ENCODE data around the gene C3orf70.

The C3orf70 gene

GRCh38 chr3:185131602-185132256 lies 21.1 kb downstream of the C3orf70 start:
- Histone ChIP-seq H3K4me2 (ENCODE audit: low read length) (no peak overlapping the region), H3K4me3 (ENCODE audit: low read length) (no peak overlapping the region), H3K27me3 (ENCODE audit: low read depth, low read length) (0 out of 2 replicates have a peak, but pooled peaks cover 2% of the 10 kb centered on the region), H3K79me2 (ENCODE audit: low read length) (no peaks in the 10 kb centered on the region), H3K9ac (ENCODE audit: low read length) (no peak overlapping the region), H3K27ac (ENCODE audit: low read length) (no peak overlapping the region), H4K20me1 (ENCODE audit: insufficient read depth, low read length) (no peaks in the 10 kb centered on the region), H3K36me3 (replicated peaks; ENCODE audit: low read depth, low read length) (no peaks in the 10 kb centered on the region), H3K9me3 (ENCODE audit: insufficient read depth, low read length) (no peaks in the 10 kb centered on the region), H3K4me1 (ENCODE audit: low read length) (no peaks in the 10 kb centered on the region), H2AFZ (ENCODE audit: low read depth, low read length) (no peak overlapping the region)
- TF ChIP-seq CTCF (IDR thresholded peaks at IDR 0.05; ENCODE audit: low read depth, low read length) (no peak), EZH2phosphoT487 (IDR thresholded peaks at IDR 0.05; ENCODE audit: low read depth) (no peak)

- Histone ChIP-seq H3K79me2 (ENCODE audit: low read length) (no peaks in the 10 kb centered on the region), H3K27ac (ENCODE audit: low read length) (no peak overlapping the region), H3K4me1 (ENCODE audit: low read length) (no peaks in the 10 kb centered on the region), H3K36me3 (replicated peaks; ENCODE audit: low read depth, low read length) (no peaks in the 10 kb centered on the region), H3K27me3 (ENCODE audit: low read depth, low read length) (0 out of 2 replicates have a peak, but pooled peaks cover 2% of the 10 kb centered on the region), H3K9me3 (ENCODE audit: insufficient read depth, low read length) (no peaks in the 10 kb centered on the region), H3K9ac (ENCODE audit: low read length) (no peak overlapping the region), H3K4me2 (ENCODE audit: low read length) (no peak overlapping the region), H2AFZ (ENCODE audit: low read depth, low read length) (no peak overlapping the region), H4K20me1 (ENCODE audit: insufficient read depth, low read length) (no peaks in the 10 kb centered on the region), H3K4me3 (ENCODE audit: low read length) (no peak overlapping the region)
- TF ChIP-seq EZH2phosphoT487 (IDR thresholded peaks at IDR 0.05; ENCODE audit: low read depth), result no peak
- no peak for TF ChIP-seq CTCF (IDR thresholded peaks at IDR 0.05; ENCODE audit: low read depth, low read length)
Measured at GRCh38 chr3:185129083-185129482, 23.8 kb downstream of the C3orf70 start.

- no peaks in the 10 kb centered on the region for H4K20me1 ChIP-seq (ENCODE audit: insufficient read depth, low read length)
- TF ChIP-seq EZH2phosphoT487 (IDR thresholded peaks at IDR 0.05; ENCODE audit: low read depth), result no peak
- TF ChIP-seq CTCF (IDR thresholded peaks at IDR 0.05; ENCODE audit: low read depth, low read length), result no peak
Measured at GRCh38 chr3:185126201-185126600, 26.7 kb downstream of the C3orf70 start.

GRCh38 chr3:185120126-185120525 lies 32.7 kb downstream of the C3orf70 start:
- Histone ChIP-seq H3K4me3 (ENCODE audit: low read length) (no peak overlapping the region), H4K20me1 (ENCODE audit: insufficient read depth, low read length) (no peaks in the 10 kb centered on the region), H3K27me3 (ENCODE audit: low read depth, low read length) (peaks cover 10% of the 10 kb centered on the region; the same call in 1 of the 2 replicates), H3K27ac (ENCODE audit: low read length) (no peak overlapping the region), H2AFZ (ENCODE audit: low read depth, low read length) (no peak overlapping the region), H3K9me3 (ENCODE audit: insufficient read depth, low read length) (no peaks in the 10 kb centered on the region), H3K36me3 (replicated peaks; ENCODE audit: low read depth, low read length) (no peaks in the 10 kb centered on the region), H3K4me1 (ENCODE audit: low read length) (no peaks in the 10 kb centered on the region), H3K4me2 (ENCODE audit: low read length) (no peak overlapping the region), H3K79me2 (ENCODE audit: low read length) (no peaks in the 10 kb centered on the region), H3K9ac (ENCODE audit: low read length) (no peak overlapping the region)
- TF ChIP-seq CTCF (IDR thresholded peaks at IDR 0.05; ENCODE audit: low read depth, low read length), result no peak
- no peak for TF ChIP-seq EZH2phosphoT487 (IDR thresholded peaks at IDR 0.05; ENCODE audit: low read depth)

More at GRCh38 chr3:185126201-185126600, 26.7 kb downstream of the C3orf70 start:
- Histone ChIP-seq H3K4me3 (ENCODE audit: low read length) (no peak overlapping the region), H2AFZ (ENCODE audit: low read depth, low read length) (no peak overlapping the region), H3K79me2 (ENCODE audit: low read length) (no peaks in the 10 kb centered on the region), H3K36me3 (replicated peaks; ENCODE audit: low read depth, low read length) (no peaks in the 10 kb centered on the region), H3K4me1 (ENCODE audit: low read length) (no peaks in the 10 kb centered on the region), H3K27ac (ENCODE audit: low read length) (no peak overlapping the region), H3K4me2 (ENCODE audit: low read length) (no peak overlapping the region), H3K9ac (ENCODE audit: low read length) (no peak overlapping the region), H3K9me3 (ENCODE audit: insufficient read depth, low read length) (no peaks in the 10 kb centered on the region), H3K27me3 (ENCODE audit: low read depth, low read length) (no peaks in the 10 kb centered on the region)
